BE2C (cell line): ENCODE data around the gene VSX1.

ENCODE experiments used
- DNase-seq: peaks from one replicate; pipeline ENCODE4 v3.0.0-alpha.2; 2020
- H3K27me3 ChIP-seq: fragments of 250-450 bp; sonication (Bioruptor Pico); 2 replicates; pipeline ENCODE4 v1.5.1; 2020; ENCODE audit warnings: mild to moderate bottlenecking
- H3K36me3 ChIP-seq: fragments of 250-450 bp; sonication (Bioruptor Pico); 2 replicates; pipeline ENCODE4 v1.5.1; 2020; ENCODE audit warnings: mild to moderate bottlenecking
- H3K4me1 ChIP-seq: fragments of 250-450 bp; sonication (Bioruptor Pico); 2 replicates; pipeline ENCODE4 v1.5.1; 2020
- H3K4me3 ChIP-seq: 2 replicates; pipeline ENCODE4 v1.5.1; 2011; ENCODE audit warnings: low read depth, low read length
- H3K9me3 ChIP-seq: fragments of 250-450 bp; sonication (Bioruptor Pico); 2 replicates; pipeline ENCODE4 v1.5.1; 2020
- TF ChIP-seq, protein P1 (sequence below): IDR thresholded peaks from 2 replicates; pipeline ENCODE4 v1.5.1; 2012; ENCODE audit warnings: mild to moderate bottlenecking, low read depth, low read length

Gene VSX1

GRCh38 chr20:25038591-25039015, 43.3 kb downstream of the VSX1 start:
- Histone ChIP-seq H3K36me3 (no peaks in the 10 kb centered on the region), H3K9me3 (no peaks in the 10 kb centered on the region), H3K4me1 (no peaks in the 10 kb centered on the region), H3K27me3 (no peaks in the 10 kb centered on the region), H3K4me3 (no peak overlapping the region)
- DNase-seq: no peak
- TF ChIP-seq, protein P1, sequence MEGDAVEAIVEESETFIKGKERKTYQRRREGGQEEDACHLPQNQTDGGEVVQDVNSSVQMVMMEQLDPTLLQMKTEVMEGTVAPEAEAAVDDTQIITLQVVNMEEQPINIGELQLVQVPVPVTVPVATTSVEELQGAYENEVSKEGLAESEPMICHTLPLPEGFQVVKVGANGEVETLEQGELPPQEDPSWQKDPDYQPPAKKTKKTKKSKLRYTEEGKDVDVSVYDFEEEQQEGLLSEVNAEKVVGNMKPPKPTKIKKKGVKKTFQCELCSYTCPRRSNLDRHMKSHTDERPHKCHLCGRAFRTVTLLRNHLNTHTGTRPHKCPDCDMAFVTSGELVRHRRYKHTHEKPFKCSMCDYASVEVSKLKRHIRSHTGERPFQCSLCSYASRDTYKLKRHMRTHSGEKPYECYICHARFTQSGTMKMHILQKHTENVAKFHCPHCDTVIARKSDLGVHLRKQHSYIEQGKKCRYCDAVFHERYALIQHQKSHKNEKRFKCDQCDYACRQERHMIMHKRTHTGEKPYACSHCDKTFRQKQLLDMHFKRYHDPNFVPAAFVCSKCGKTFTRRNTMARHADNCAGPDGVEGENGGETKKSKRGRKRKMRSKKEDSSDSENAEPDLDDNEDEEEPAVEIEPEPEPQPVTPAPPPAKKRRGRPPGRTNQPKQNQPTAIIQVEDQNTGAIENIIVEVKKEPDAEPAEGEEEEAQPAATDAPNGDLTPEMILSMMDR: no peak

GRCh38 chr20:25038103-25038410, 43.9 kb downstream of the VSX1 start:
- H3K9me3 ChIP-seq: no peaks in the 10 kb centered on the region
- H3K4me3 ChIP-seq: no peak overlapping the region
- TF ChIP-seq, protein P1: no peak
- H3K36me3 ChIP-seq: no peaks in the 10 kb centered on the region
- no peaks in the 10 kb centered on the region for H3K27me3 ChIP-seq
- H3K4me1 ChIP-seq: no peaks in the 10 kb centered on the region
- no peak for DNase-seq

DNA sequence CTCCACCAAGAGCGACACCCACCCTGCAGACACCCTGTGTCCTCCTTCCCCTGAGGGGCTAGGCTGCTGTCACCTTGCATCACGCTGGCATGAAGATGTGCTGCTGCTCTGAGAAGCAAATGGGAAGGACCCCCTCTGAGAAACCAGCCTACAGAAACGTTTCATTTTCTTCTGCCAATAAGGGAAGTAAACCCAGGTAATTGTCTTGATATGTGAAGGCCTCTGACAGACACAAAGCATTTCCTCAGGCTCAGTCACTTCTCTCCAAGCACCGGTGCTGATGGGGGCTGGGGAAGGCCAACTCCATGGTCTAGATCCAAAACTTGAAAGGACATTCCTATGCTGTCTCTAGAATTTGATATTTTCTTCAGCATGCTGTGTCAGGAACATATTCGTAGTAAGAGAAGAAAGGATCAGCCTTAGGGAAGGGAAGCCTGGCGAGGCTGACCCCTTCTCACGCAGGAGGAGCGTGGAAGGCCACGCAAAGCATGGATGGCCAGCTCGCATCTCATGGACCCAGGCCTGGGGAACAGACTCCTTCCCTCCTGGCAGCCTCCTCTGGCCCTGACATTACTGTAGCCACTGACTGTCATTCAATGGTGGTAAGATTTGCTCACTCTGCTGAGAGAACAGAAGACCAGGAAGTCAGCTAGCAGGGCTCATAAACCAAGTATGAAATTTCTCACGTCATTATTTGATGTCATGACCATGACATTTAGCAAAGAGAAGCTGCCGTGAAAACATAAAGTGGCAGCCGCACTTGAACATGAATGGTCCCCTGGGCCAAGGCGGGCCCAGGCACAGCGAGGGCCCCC, 44.4 kb downstream of the VSX1 start:
- Histone ChIP-seq H3K4me1 (no peaks in the 10 kb centered on the region), H3K27me3 (no peaks in the 10 kb centered on the region), H3K9me3 (no peaks in the 10 kb centered on the region), H3K4me3 (no peak overlapping the region), H3K36me3 (no peaks in the 10 kb centered on the region)
- TF ChIP-seq, protein P1: no peak
- DNase-seq: no peak

GRCh38 chr20:25036331-25036936, 45.5 kb downstream of the VSX1 start:
- no peaks in the 10 kb centered on the region for H3K36me3 ChIP-seq
- no peaks in the 10 kb centered on the region for H3K27me3 ChIP-seq
- no peak overlapping the region for H3K4me3 ChIP-seq
- no peak for DNase-seq
- no peaks in the 10 kb centered on the region for H3K4me1 ChIP-seq
- TF ChIP-seq, protein P1: no peak
- H3K9me3 ChIP-seq: no peaks in the 10 kb centered on the region

GRCh38 chr20:25035921-25036320, 46.0 kb downstream of the VSX1 start:
- Histone ChIP-seq H3K4me1 (no peaks in the 10 kb centered on the region), H3K9me3 (no peaks in the 10 kb centered on the region), H3K4me3 (no peak overlapping the region), H3K36me3 (no peaks in the 10 kb centered on the region), H3K27me3 (no peaks in the 10 kb centered on the region)
- TF ChIP-seq, protein P1: no peak
- DNase-seq: no peak

GRCh38 chr20:25033924-25034300, 48.0 kb downstream of the VSX1 start:
- Histone ChIP-seq H3K36me3 (no peaks in the 10 kb centered on the region), H3K9me3 (no peaks in the 10 kb centered on the region), H3K27me3 (no peaks in the 10 kb centered on the region; the same call in 1 of the 2 replicates), H3K4me1 (no peaks in the 10 kb centered on the region), H3K4me3 (no peak overlapping the region)
- TF ChIP-seq, protein P1: no peak
- DNase-seq: no peak
